K562 (cell line): ENCODE measurements around the gene TUBA1A. TPM values are rescaled to one million over a fixed set of nuclear protein-coding genes. Genes with fewer than 3 reads are reported as not detected.

Experiments used
- ATAC-seq: fragments of 200-7000 bp; cut with Tn5 transposase; 3 replicates; pipeline ENCODE4 v1.9.1; 2020; ENCODE audit warnings: moderate library complexity
- BruUV-seq: library from RNA; stranded (reverse); fragments of 400-500 nt; replicated peaks from 2 replicates; lab custom pipeline; 2021; lab: Mats Ljungman, UMichigan
- CTCF ChIA-PET: fragments of 300-600 bp; formaldehyde crosslinking; extraction: SDS; loops from one replicate; lab custom pipeline; 2021; ENCODE audit warnings: low intra/inter-chr PET ratio; lab: Yijun Ruan, JAX
- POLR2A ChIA-PET: fragments of 300-600, 350-650 bp; sonication (Branson Sonifier 250); formaldehyde crosslinking; extraction: SDS; loops from one replicate; lab custom pipeline; 2021; ENCODE audit warnings: antibody characterized with exemption, inconsistent platforms; lab: Yijun Ruan, JAX
- DNase-seq, 4 experiments: peaks; one replicate each; pipeline versions ENCODE4 v3.0.0 to v3.0.0-alpha.2; 2011 to 2018; ENCODE audit warnings: low spot score in 3 of 4, mixed read lengths in 3 of 4; ENCODE audit errors: extremely low read depth in 1 of 4
- FAIRE-seq: peaks from 2 replicates; lab custom pipeline; 2011; peaks lifted over from hg19 to GRCh38; lab: Jason Lieb, UNC
- H2AFZ ChIP-seq: 2 replicates; pipeline ENCODE4 v1.6.0; 2011; ENCODE audit warnings: low read depth, low read length, control low read depth, inconsistent platforms
- H3K27ac ChIP-seq: fragments of 200-600 bp; 3 replicates; pipeline ENCODE4 v1.8.0; 2011; ENCODE audit warnings: low read depth, mild to moderate bottlenecking, control low read depth, inconsistent platforms, low read length, moderate library complexity, mixed read lengths; ENCODE audit errors: extremely low read depth
- H3K27me3 ChIP-seq, 2 experiments: fragments of 300-600 bp in 1 of 2; 2 replicates in 1 of 2; 3 replicates in 1 of 2; pipeline versions ENCODE4 v1.6.0 to v1.8.0; 2011; ENCODE audit warnings: inconsistent platforms in 2 of 2, low read length in 2 of 2, mild to moderate bottlenecking in 1 of 2, mixed read lengths in 1 of 2, moderate library complexity in 1 of 2; ENCODE audit not compliant: control insufficient read depth in 2 of 2, insufficient read depth in 2 of 2
- H3K36me3 ChIP-seq: fragments of 300-600 bp; 3 replicates; pipeline ENCODE4 v1.8.0; 2011; ENCODE audit warnings: mild to moderate bottlenecking, low read length, inconsistent platforms; ENCODE audit not compliant: control insufficient read depth, insufficient read depth
- H3K4me1 ChIP-seq, 2 experiments: fragments of 200-600 bp in 1 of 2; replicated peaks in 1 of 2; 2 replicates in 1 of 2; 3 replicates in 1 of 2; pipeline versions ENCODE4 v1.5.1 to v1.8.0; 2011; ENCODE audit warnings: inconsistent platforms in 2 of 2, low read length in 2 of 2, mild to moderate bottlenecking in 1 of 2, mixed read lengths in 1 of 2, moderate library complexity in 1 of 2; ENCODE audit not compliant: control insufficient read depth in 2 of 2, insufficient read depth in 2 of 2
- H3K4me2 ChIP-seq: 2 replicates; pipeline ENCODE4 v1.6.1; 2011; ENCODE audit warnings: low read length, control low read depth, inconsistent platforms, mixed read lengths; ENCODE audit not compliant: insufficient read depth
- H3K4me3 ChIP-seq: fragments of 200-600 bp; sonication (generic), shearing (Covaris generic); 2 replicates; pipeline ENCODE4 v1.5.1; 2016; ENCODE audit warnings: control low read depth, inconsistent platforms
- H3K79me2 ChIP-seq: fragments of 200-600 bp; 3 replicates; pipeline ENCODE4 v1.8.0; 2011; ENCODE audit warnings: low read length, inconsistent platforms; ENCODE audit not compliant: control insufficient read depth, insufficient read depth
- H3K9ac ChIP-seq, 2 experiments: 2 replicates each; pipeline versions ENCODE4 v1.6.0 to v1.6.1; 2011; ENCODE audit warnings: low read depth in 2 of 2, low read length in 2 of 2, control low read depth in 1 of 2, inconsistent platforms in 1 of 2, mild to moderate bottlenecking in 1 of 2, mixed read lengths in 1 of 2; ENCODE audit not compliant: insufficient read depth in 1 of 2
- H3K9me1 ChIP-seq: one replicate; pipeline ENCODE4 v1.6.0; 2011; ENCODE audit warnings: inconsistent platforms, mild to moderate bottlenecking, low read length, moderate library complexity; ENCODE audit not compliant: control insufficient read depth, insufficient read depth
- H3K9me3 ChIP-seq: replicated peaks from 2 replicates; pipeline ENCODE4 v1.5.1; 2011; ENCODE audit warnings: low read depth, low read length, inconsistent platforms; ENCODE audit not compliant: control insufficient read depth, insufficient read depth
- H4K20me1 ChIP-seq: replicated peaks from 2 replicates; pipeline ENCODE4 v1.6.1; 2011; ENCODE audit warnings: low read length, inconsistent platforms, mixed read lengths; ENCODE audit not compliant: control insufficient read depth, insufficient read depth
- C11orf30 ChIP-seq: fragments of 450-650 bp; IDR thresholded peaks from 2 replicates; pipeline ENCODE4 v1.6.1; 2016; ENCODE audit warnings: low read depth, mild to moderate bottlenecking
- NR2C2 ChIP-seq, 2 experiments: fragments of 200-800 bp in 1 of 2; sonication (Bioruptor generic) in 1 of 2; sonication (generic) in 1 of 2; formaldehyde crosslinking in 1 of 2; IDR thresholded peaks; 2 replicates each; pipeline versions ENCODE4 v1.6.1 to v1.8.0; 2016 to 2022; ENCODE audit warnings: mild to moderate bottlenecking in 1 of 2, missing compliant biosample characterization in 1 of 2, missing genetic modification characterization in 1 of 2, missing genetic modification reagents in 1 of 2
- THRA ChIP-seq: fragments of 450-650 bp; IDR thresholded peaks from 2 replicates; pipeline ENCODE4 v1.6.1; 2017; ENCODE audit warnings: mild to moderate bottlenecking, moderate library complexity
- ZNF316 ChIP-seq: fragments of 450-650 bp; IDR thresholded peaks from 2 replicates; pipeline ENCODE4 v1.6.1; 2016
- WGBS: fragments of 100-300 bp; shearing (Covaris generic); methylation state at CpG from one replicate; pipeline ENCODE4 v1.1.6; 2016; ENCODE audit warnings: low coverage, mixed read lengths; ENCODE audit not compliant: insufficient coverage; ENCODE audit errors: missing lambda C conversion rate; 5-methylcytosine and 5-hydroxymethylcytosine counted together
- in situ Hi-C: fragments of 300-500 bp; cut with MboI; formaldehyde crosslinking; loops from 4 replicates; pipeline ENCODE4 v1.15.0; 2018; ENCODE audit warnings: inconsistent platforms, mixed read lengths
- intact Hi-C: fragments of 100-400 bp; cut with micrococcal nuclease; formaldehyde crosslinking; loops from 2 replicates; pipeline ENCODE4 v1.14.2; 2022
- polyA plus RNA-seq, 8 experiments: library from polyadenylated mRNA; depleted of rRNA in 4 of 8; stranded (reverse) in 5 of 8; unstranded in 3 of 8; fragments of >200 nt; fragmentation: Nextera tagmentation in 2 of 8; fragmentation: Illumina TruSeq in 1 of 8; extraction: Ambion mirVana in 2 of 8; extraction: Trizol in 1 of 8; gene quantifications; 2 replicates each; pipeline versions ENCODE4 v1.2.1 to v1.2.3, GENCODE V29; 2011 to 2014; ENCODE audit warnings: inconsistent platforms in 1 of 8, missing spikeins in 1 of 8
- total RNA-seq, 7 experiments: library from RNA; depleted of rRNA in 6 of 7; stranded (reverse); fragments of >200 nt in 6 of 7; fragmentation: Illumina TruSeq in 2 of 7; extraction: Trizol in 2 of 7; gene quantifications; 2 replicates each; pipeline versions ENCODE4 v1.2.1 to v1.2.3, GENCODE V29; 2011 to 2021; ENCODE audit warnings: low replicate concordance in 1 of 7

The TUBA1A gene
- total and polyA plus RNA-seq, 9 of the 15 experiments (the other 6 are each of a cell fraction or from before 2014, with no cell fraction given), result 7.4 to 45.1 (median 11.9) TPM

- no peaks in the 10 kb centered on the region for H3K79me2 ChIP-seq
- no peak overlapping the region for H3K27ac ChIP-seq
- H3K9me1 ChIP-seq, result no peaks in the 10 kb centered on the region
- ChIA-PET POLR2A (interaction anchor here (0.7 to 2.1 kb wide), 4 partner anchors 9 to 67 kb away, joined by 3 to 12 read pairs (median 4); partner anchors contain the start of gene TUBA1A), CTCF (no interaction called here)
- H3K4me2 ChIP-seq, result no peak overlapping the region
- peaks cover 14 to 17% of the 10 kb centered on the region in 2 experiments; a peak in 4 of 5 replicates for H3K4me1 ChIP-seq
- H3K9ac ChIP-seq, result no peak overlapping the region; a peak in 1 of 4 replicates
- intact Hi-C loops, result no loop called here
- TF ChIP-seq THRA (no peak), C11orf30 (0 out of 2 replicates have a peak, but pooled peaks have one; percentile 22), NR2C2 (CRISPR knock-in tag; IDR thresholded peaks at IDR 0.05) (no peak), NR2C2 (tag; IDR thresholded peaks at IDR 0.05) (no peak), ZNF316 (peak; percentile 39)
- H3K9me3 ChIP-seq, result no peaks in the 10 kb centered on the region
- 57% methylated on average over 5 of the region's 5 CpGs for WGBS
- ATAC-seq (no peak), FAIRE-seq (no peak), DNase-seq (no peak)
- H4K20me1 ChIP-seq, result no peaks in the 10 kb centered on the region
- H3K36me3 ChIP-seq, result no peaks in the 10 kb centered on the region
- no peaks in the 10 kb centered on the region for H3K27me3 ChIP-seq
- BruUV-seq, result no TSS peak
- H2AFZ ChIP-seq, result 0 out of 2 replicates have a peak overlapping the region, but pooled peaks have one; percentile 48
- no peak overlapping the region for H3K4me3 ChIP-seq
- in situ Hi-C loops, result no loop called here
These were observed 8.4 kb upstream of the TUBA1A start for GRCh38 chr12:49197256-49197655.
